CD4-positive, alpha-beta T cell treated with Interferon alpha-2 for 1 hour (primary cell): ENCODE results near the gene PRDX3.

Experiments used
- DNase-seq, 2 donors: peaks; one replicate each; pipeline ENCODE4 v3.0.0-alpha.2; 2020 to 2022

The PRDX3 gene

GRCh38 chr10:119119400-119119799 lies 59.2 kb downstream of the PRDX3 start:
- no peak for DNase-seq

- DNase-seq, result no peak
Observed at GRCh38 chr10:119118231-119118630, 60.4 kb downstream of the PRDX3 start.
